ENCODE data around the gene SOX6. TPM values are rescaled to one million over a fixed set of nuclear protein-coding genes. Genes with fewer than 3 reads are reported as not detected.

SOX6 gene
- total and polyA plus RNA-seq, 12 donors = 0.71 to 13.9 (median 6.7) TPM

GRCh38 chr11:16279524-16279923, 76.8 kb downstream of the SOX6 start:
- no peak for DNase-seq
- no peak overlapping the region for H3K4me3 ChIP-seq
- H3K27ac ChIP-seq = no peak overlapping the region
- TF ChIP-seq CTCF (IDR thresholded peaks at IDR 0.05) (no peak), POLR2A (IDR thresholded peaks at IDR 0.05) (no peak)
- H3K9me3 ChIP-seq (replicated peaks in 1 of 3) = peaks cover 0 to 5% (median 0%) of the 10 kb centered on the region in 3 donors
- no peaks in the 10 kb centered on the region for H3K4me1 ChIP-seq (replicated peaks in 1 of 2)
- no peaks in the 10 kb centered on the region for H3K36me3 ChIP-seq (replicated peaks in 1 of 2)
- no peaks in the 10 kb centered on the region for H3K27me3 ChIP-seq
- intact Hi-C loops (cut with DNase I) = no loop called here

GRCh38 chr11:16278979-16279378, 77.4 kb downstream of the SOX6 start:
- intact Hi-C loops (cut with DNase I) = no loop called here
- DNase-seq = no peak
- 68 to 88% (median 79%) methylated on average over 1 of the region's 1 CpG for WGBS, 4 donors
- Histone ChIP-seq H3K4me1 (replicated peaks in 1 of 2) (no peaks in the 10 kb centered on the region), H3K4me3 (no peak overlapping the region), H3K27me3 (no peaks in the 10 kb centered on the region), H3K9me3 (replicated peaks in 1 of 3) (peaks cover 0 to 5% (median 0%) of the 10 kb centered on the region in 3 donors), H3K36me3 (replicated peaks in 1 of 2) (no peaks in the 10 kb centered on the region), H3K27ac (no peak overlapping the region)
- no peak for TF ChIP-seq CTCF (IDR thresholded peaks at IDR 0.05)
- no peak for TF ChIP-seq POLR2A (IDR thresholded peaks at IDR 0.05)

GRCh38 chr11:16278273-16278672, 78.1 kb downstream of the SOX6 start:
- TF ChIP-seq CTCF (IDR thresholded peaks at IDR 0.05) (no peak), POLR2A (IDR thresholded peaks at IDR 0.05) (no peak)
- H3K4me3 ChIP-seq = no peak overlapping the region
- no peak overlapping the region for H3K27ac ChIP-seq
- no peak for DNase-seq
- intact Hi-C loops (cut with DNase I) = no loop called here
- H3K36me3 ChIP-seq (replicated peaks in 1 of 2) = no peaks in the 10 kb centered on the region
- H3K4me1 ChIP-seq (replicated peaks in 1 of 2) = no peaks in the 10 kb centered on the region
- H3K27me3 ChIP-seq = no peaks in the 10 kb centered on the region
- peaks cover 0 to 9% (median 0%) of the 10 kb centered on the region in 3 donors for H3K9me3 ChIP-seq (replicated peaks in 1 of 3)
- 94 to 98% (median 96%) methylated on average over 2 of the region's 2 CpGs for WGBS, 4 donors

- DNase-seq = no peak
- Histone ChIP-seq H3K4me3 (no peak overlapping the region), H3K27me3 (no peaks in the 10 kb centered on the region), H3K27ac (no peak overlapping the region), H3K36me3 (replicated peaks in 1 of 2) (no peaks in the 10 kb centered on the region), H3K4me1 (replicated peaks in 1 of 2) (no peaks in the 10 kb centered on the region), H3K9me3 (replicated peaks in 1 of 3) (peaks cover 0 to 9% (median 0%) of the 10 kb centered on the region in 3 donors)
- WGBS, 4 donors = 83 to 96% (median 89%) methylated on average over 2 of the region's 2 CpGs
- intact Hi-C loops (cut with DNase I) = no loop called here
- TF ChIP-seq CTCF (IDR thresholded peaks at IDR 0.05) = no peak
Measured at GRCh38 chr11:16276251-16276650, 80.1 kb downstream of the SOX6 start.
